Uterus (tissue), 4 donors: ENCODE data around the gene UAP1. TPM values are rescaled to one million over a fixed set of nuclear protein-coding genes. Genes with fewer than 3 reads are reported as not detected.
"Not testable (repeated sequence)": the region's sequence is repeated elsewhere in the genome, so short reads cannot be mapped to it uniquely, and the experiment has no call there.

Experiments
- DNase-seq, 2 donors: peaks; one replicate each; pipeline ENCODE4 v3.0.0-alpha.2; 2019 to 2020
- H3K27ac ChIP-seq, 2 donors: fragments of 200-600 bp; sonication (generic); 1 replicate in 1 of 2; 2 replicates in 1 of 2; pipeline ENCODE4 v1.5.1; 2016 to 2018
- H3K27me3 ChIP-seq, 2 donors: fragments of 200-600 bp; sonication (generic); one replicate each; pipeline ENCODE4 v1.5.1; 2018 to 2019; ENCODE audit warnings: control low read depth in 1 of 2
- H3K36me3 ChIP-seq, 2 donors: fragments of 200-600 bp; sonication (generic); one replicate each; pipeline ENCODE4 v1.5.1; 2019; ENCODE audit warnings: control low read depth in 1 of 2
- H3K4me1 ChIP-seq, 2 donors: fragments of 200-600 bp; sonication (generic); one replicate each; pipeline ENCODE4 v1.5.1; 2018 to 2019; ENCODE audit warnings: control low read depth in 1 of 2
- H3K4me3 ChIP-seq, 2 donors: fragments of 200-600 bp; sonication (generic); 1 replicate in 1 of 2; 2 replicates in 1 of 2; pipeline ENCODE4 v1.5.1; 2018 to 2019; ENCODE audit warnings: mild to moderate bottlenecking in 1 of 2
- H3K9me3 ChIP-seq, 2 donors: fragments of 200-600 bp; sonication (generic); one replicate each; pipeline ENCODE4 v1.5.1; 2019; ENCODE audit warnings: control low read depth in 1 of 2
- POLR2A ChIP-seq, 2 donors: fragments of 450-650 bp; IDR thresholded peaks; one replicate each; pipeline ENCODE4 v1.6.1; 2016; ENCODE audit warnings: antibody characterized with exemption in 2 of 2, mild to moderate bottlenecking in 1 of 2, moderate library complexity in 1 of 2
- intact Hi-C: fragments of 100-400 bp; cut with DNase I; formaldehyde crosslinking; loops from one replicate; pipeline ENCODE4 v1.15.1; 2023; ENCODE audit warnings: low total_unique reads
- total RNA-seq, 4 donors: library from RNA; depleted of rRNA in 3 of 4; stranded (reverse); fragments of >200 nt in 3 of 4; gene quantifications; one replicate each; pipeline versions ENCODE4 v1.1.0 to v1.2.4, GENCODE V29; 2014 to 2023
- TF ChIP-seq, protein P1 (sequence below), 4 experiments: fragments of 200-600 bp in 2 of 4; fragments of 450-650 bp in 2 of 4; sonication (generic) in 2 of 4; IDR thresholded peaks; one replicate each; pipeline ENCODE4 v1.5.1; 2016 to 2019; ENCODE audit warnings: antibody characterized with exemption in 4 of 4, mild to moderate bottlenecking in 2 of 4, moderate library complexity in 1 of 4
- donor health status: DM: yes; HTN: yes; CAD: no.

UAP1 gene
- total RNA-seq, 4 donors from 2014 or later, result 17.7 to 66.5 (median 55.0) TPM

DNA sequence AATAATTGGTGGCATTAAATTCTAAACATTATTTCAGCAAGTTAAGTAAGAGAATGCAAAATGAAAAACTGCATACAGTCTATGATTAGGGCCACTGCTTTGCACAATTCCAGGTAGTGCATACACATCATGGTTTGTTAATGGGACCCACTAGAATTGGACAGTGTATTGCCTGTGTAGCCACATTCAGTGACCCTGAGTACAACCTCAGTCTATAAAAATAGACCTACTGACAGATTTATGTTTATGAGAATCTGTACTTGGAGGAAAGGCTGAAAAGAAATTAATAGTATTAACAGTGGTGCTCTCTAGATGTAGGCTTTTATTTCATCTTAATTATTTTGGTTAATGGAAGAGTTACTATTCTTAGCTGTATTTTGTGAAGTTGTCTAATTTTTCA is 18.8 kb downstream of the UAP1 start:
- TF ChIP-seq, protein P1, sequence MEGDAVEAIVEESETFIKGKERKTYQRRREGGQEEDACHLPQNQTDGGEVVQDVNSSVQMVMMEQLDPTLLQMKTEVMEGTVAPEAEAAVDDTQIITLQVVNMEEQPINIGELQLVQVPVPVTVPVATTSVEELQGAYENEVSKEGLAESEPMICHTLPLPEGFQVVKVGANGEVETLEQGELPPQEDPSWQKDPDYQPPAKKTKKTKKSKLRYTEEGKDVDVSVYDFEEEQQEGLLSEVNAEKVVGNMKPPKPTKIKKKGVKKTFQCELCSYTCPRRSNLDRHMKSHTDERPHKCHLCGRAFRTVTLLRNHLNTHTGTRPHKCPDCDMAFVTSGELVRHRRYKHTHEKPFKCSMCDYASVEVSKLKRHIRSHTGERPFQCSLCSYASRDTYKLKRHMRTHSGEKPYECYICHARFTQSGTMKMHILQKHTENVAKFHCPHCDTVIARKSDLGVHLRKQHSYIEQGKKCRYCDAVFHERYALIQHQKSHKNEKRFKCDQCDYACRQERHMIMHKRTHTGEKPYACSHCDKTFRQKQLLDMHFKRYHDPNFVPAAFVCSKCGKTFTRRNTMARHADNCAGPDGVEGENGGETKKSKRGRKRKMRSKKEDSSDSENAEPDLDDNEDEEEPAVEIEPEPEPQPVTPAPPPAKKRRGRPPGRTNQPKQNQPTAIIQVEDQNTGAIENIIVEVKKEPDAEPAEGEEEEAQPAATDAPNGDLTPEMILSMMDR (IDR thresholded peaks at IDR 0.05), result no peak
- TF ChIP-seq POLR2A (IDR thresholded peaks at IDR 0.05), result no peak
- no peaks in the 10 kb centered on the region for H3K36me3 ChIP-seq
- H3K27ac ChIP-seq, result no peak overlapping the region
- H3K27me3 ChIP-seq, result no peaks in the 10 kb centered on the region
- H3K9me3 ChIP-seq, result no peaks in the 10 kb centered on the region
- intact Hi-C loops, result no loop called here
- DNase-seq, result no peak
- no peak overlapping the region for H3K4me3 ChIP-seq
- no peaks in the 10 kb centered on the region for H3K4me1 ChIP-seq

DNA sequence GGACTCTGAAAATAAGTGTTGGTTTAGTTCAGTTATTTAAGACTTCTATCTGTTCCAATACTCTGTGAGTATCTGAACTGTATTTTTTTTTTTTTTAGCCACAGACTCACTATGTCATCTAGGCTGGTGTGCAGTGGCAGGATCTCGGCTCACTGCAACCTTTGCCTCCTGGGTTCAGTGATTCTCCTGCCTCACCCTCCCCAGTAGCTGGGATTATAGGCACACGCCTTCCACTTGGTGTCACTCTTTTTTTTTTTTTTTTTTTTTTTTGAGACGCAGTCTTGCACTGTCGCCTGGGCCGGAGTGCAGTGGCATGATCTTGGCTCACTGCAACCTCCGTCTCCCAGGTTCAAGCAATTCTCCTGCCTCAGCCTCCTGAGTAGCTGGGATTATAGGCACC is 21.4 kb downstream of the UAP1 start:
- H3K36me3 ChIP-seq, H3K4me1 ChIP-seq, H3K27ac ChIP-seq, H3K4me3 ChIP-seq, H3K27me3 ChIP-seq, intact Hi-C loops, H3K9me3 ChIP-seq, DNase-seq: not testable (repeated sequence)

DNA sequence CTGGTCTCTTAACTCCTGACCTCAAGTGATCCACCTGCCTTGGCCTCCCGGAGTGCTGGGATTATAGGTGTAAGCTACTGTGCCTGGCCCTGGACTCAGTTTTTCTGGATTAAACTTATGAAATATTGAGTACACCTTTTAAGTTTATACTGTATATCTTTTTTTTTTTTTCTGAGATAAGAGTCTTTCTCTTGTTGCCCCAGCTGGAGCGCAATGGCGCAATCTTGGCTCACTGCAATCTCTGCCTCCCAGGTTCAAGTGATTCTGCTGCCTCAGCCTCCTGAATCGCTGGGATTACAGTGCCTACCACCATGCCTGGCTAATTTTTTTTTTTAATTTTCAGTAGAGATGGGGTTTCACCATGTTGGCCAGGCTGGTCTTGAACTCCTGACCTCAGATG is 23.6 kb downstream of the UAP1 start:
- H3K9me3 ChIP-seq, intact Hi-C loops, H3K4me1 ChIP-seq, H3K27ac ChIP-seq, H3K36me3 ChIP-seq, H3K4me3 ChIP-seq, H3K27me3 ChIP-seq, DNase-seq: not testable (repeated sequence)

DNA sequence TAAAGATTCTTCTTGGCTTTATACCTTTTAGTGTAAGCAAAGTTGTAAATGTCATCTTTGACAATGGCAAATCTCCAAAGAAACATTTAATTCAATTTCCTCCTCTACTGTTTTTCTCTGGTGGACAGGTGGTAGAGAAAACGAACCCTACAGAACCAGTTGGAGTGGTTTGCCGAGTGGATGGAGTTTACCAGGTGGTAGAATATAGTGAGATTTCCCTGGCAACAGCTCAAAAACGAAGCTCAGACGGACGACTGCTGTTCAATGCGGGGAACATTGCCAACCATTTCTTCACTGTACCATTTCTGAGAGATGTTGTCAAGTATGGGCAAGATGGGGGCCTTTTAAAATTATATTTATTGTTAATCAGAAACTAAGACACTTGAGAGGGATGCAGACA is 25.8 kb downstream of the UAP1 start:
- intact Hi-C loops, result no loop called here
- Histone ChIP-seq H3K27me3 (no peaks in the 10 kb centered on the region), H3K4me3 (no peak overlapping the region), H3K27ac (no peak overlapping the region), H3K4me1 (no peaks in the 10 kb centered on the region), H3K36me3 (no peaks in the 10 kb centered on the region), H3K9me3 (no peaks in the 10 kb centered on the region)
- TF ChIP-seq, protein P1 (IDR thresholded peaks at IDR 0.05), result no peak
- TF ChIP-seq POLR2A (IDR thresholded peaks at IDR 0.05), result no peak
- no peak for DNase-seq

DNA sequence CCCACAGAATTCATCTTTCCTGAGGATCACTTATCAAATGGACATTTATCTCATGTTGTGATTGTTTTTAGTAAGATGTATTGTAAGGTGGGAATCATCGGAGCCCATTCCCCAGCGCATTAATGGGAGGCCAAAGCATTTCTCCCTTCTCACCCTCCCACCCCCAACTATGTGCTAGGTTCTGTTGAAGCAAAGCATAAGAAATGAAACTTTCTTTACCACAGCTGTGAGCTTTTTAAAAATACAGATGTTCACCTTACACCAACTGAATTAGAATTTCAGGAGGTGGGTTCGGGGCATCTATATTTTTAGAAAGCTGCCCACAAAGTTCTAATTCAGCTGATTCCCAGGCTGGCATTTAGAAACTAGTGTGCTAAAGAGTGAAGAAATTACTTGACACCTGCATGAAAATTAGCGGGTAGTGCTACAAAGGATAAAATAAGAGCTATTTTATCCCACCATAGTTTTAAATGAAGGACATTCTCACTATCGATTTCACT is 26.3 kb downstream of the UAP1 start:
- intact Hi-C loops, result no loop called here
- no peak for TF ChIP-seq POLR2A (IDR thresholded peaks at IDR 0.05)
- TF ChIP-seq, protein P1 (IDR thresholded peaks at IDR 0.05), result no peak
- no peak for DNase-seq
- H3K4me1 ChIP-seq, result no peaks in the 10 kb centered on the region
- H3K27ac ChIP-seq, result no peak overlapping the region
- H3K9me3 ChIP-seq, result no peaks in the 10 kb centered on the region
- H3K4me3 ChIP-seq, result no peak overlapping the region
- no peaks in the 10 kb centered on the region for H3K36me3 ChIP-seq
- H3K27me3 ChIP-seq, result no peaks in the 10 kb centered on the region

DNA sequence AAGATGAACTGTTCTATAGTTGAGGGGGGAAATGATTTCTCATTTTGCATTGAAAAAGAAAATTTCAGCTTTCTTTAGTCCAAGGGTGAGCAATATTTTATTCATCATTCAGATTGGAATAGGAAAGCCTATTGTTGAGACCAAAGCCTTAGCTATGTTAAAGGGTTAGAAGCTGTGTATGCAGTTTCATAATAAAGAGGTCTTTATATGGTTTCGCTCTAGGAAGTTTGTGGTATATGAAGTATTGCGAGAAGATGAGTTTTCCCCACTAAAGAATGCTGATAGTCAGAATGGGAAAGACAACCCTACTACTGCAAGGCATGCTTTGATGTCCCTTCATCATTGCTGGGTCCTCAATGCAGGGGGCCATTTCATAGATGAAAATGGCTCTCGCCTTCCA is 28.6 kb downstream of the UAP1 start:
- no peak for DNase-seq
- intact Hi-C loops, result no loop called here
- H3K9me3 ChIP-seq, result no peaks in the 10 kb centered on the region
- no peak overlapping the region for H3K27ac ChIP-seq
- no peak overlapping the region for H3K4me3 ChIP-seq
- no peaks in the 10 kb centered on the region for H3K27me3 ChIP-seq
- H3K4me1 ChIP-seq, result no peaks in the 10 kb centered on the region
- no peak for TF ChIP-seq POLR2A (IDR thresholded peaks at IDR 0.05)
- TF ChIP-seq, protein P1 (IDR thresholded peaks at IDR 0.05), result no peak
- no peaks in the 10 kb centered on the region for H3K36me3 ChIP-seq
